ENCODE measurements around the gene RPL35.
"Not testable (repeated sequence)": the region's sequence is repeated elsewhere in the genome, so short reads cannot be mapped to it uniquely, and the experiment has no call there.

Gene RPL35

DNA sequence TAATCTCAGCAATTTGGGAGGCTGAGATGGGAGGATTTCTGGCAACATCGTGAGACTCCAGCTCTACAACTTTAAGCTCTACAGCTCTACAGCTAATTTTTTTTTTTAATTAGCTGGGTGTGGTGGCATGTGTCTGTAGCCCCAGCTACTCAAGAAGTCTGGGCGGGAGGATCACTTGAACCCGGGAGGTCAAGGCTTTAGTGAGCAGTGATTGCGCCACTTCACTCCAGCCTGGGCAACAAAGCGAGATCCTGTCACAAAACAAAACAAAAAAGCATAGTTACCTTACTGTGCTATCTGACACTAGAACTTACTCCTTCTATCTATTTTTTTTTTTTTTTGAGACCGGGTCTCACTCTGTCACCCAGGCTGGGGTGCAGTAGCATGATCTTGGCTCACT, 14.8 kb downstream of the RPL35 start:
- DNase-seq (ENCODE audit: low spot score in 2 of 2) (no peak), ATAC-seq (no peak)
- Mint-ChIP-seq H3K36me3 (no peaks in the 10 kb centered on the region), H3K27ac (no peak overlapping the region), H3K9me3 (no peaks in the 10 kb centered on the region), H3K4me3 (no peak overlapping the region), H3K4me1 (peaks cover 6% of the 10 kb centered on the region)

DNA sequence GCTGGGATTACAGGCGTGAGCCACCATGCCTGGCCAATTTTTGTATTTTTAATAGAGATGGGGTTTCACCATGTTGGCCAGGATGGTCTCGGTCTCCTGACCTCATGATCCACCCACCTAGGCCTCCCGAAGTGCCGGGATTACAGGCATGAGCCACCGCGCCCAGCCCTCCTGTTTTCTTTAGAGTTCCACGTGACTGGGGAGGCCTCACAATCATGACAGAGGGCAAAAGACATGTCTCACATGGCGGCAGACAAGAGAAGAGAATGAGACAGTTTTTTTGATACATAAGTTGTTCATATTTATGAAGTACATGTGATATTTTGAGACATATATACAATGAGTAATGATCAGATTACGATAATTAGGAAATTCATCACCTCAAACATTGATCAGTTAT, 15.3 kb downstream of the RPL35 start:
- DNase-seq (ENCODE audit: low spot score in 2 of 2); H3K36me3 Mint-ChIP-seq; H3K4me3 Mint-ChIP-seq; H3K27ac Mint-ChIP-seq; ATAC-seq; H3K4me1 Mint-ChIP-seq; H3K9me3 Mint-ChIP-seq: not testable (repeated sequence)

- Mint-ChIP-seq H3K9me3 (no peaks in the 10 kb centered on the region), H3K27ac (no peak overlapping the region), H3K36me3 (no peaks in the 10 kb centered on the region), H3K4me1 (no peaks in the 10 kb centered on the region), H3K4me3 (no peak overlapping the region)
- DNase-seq (ENCODE audit: low spot score in 2 of 2) (no peak), ATAC-seq (no peak)
Observed at GRCh38 chr9:124844291-124844690, 17.5 kb downstream of the RPL35 start.

DNA sequence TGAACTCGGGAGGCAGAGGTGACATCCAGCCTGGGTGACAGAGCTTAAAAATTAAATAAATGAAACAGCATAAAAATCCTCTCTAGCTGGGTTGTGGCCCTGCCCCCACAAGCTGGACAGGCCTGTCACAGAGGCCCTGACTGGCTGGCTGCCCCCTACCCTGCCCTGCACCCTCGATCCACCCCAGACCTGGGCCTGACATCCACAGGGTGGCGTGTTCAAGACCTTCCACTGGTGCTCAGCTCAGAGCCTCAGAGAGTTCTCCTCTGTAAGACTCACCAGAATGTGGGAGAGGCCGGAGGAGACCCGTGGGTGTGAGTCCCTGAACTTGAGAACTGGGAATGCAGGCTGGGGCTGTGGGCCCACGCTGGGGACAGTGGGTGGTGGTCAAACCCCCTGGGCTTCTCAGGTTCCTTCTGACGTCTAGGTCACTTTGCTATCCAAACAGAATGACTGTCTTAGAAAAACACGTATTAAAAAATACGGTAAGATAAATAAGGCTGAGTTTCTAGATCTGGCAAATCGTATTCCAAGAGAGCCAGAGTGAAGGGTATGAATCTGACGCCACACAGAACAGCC, 18.2 kb downstream of the RPL35 start:
- Mint-ChIP-seq H3K36me3 (no peaks in the 10 kb centered on the region), H3K4me3 (no peak overlapping the region), H3K4me1 (no peaks in the 10 kb centered on the region), H3K27ac (no peak overlapping the region), H3K9me3 (no peaks in the 10 kb centered on the region)
- DNase-seq (ENCODE audit: low spot score in 2 of 2) (no peak), ATAC-seq (no peak)

DNA sequence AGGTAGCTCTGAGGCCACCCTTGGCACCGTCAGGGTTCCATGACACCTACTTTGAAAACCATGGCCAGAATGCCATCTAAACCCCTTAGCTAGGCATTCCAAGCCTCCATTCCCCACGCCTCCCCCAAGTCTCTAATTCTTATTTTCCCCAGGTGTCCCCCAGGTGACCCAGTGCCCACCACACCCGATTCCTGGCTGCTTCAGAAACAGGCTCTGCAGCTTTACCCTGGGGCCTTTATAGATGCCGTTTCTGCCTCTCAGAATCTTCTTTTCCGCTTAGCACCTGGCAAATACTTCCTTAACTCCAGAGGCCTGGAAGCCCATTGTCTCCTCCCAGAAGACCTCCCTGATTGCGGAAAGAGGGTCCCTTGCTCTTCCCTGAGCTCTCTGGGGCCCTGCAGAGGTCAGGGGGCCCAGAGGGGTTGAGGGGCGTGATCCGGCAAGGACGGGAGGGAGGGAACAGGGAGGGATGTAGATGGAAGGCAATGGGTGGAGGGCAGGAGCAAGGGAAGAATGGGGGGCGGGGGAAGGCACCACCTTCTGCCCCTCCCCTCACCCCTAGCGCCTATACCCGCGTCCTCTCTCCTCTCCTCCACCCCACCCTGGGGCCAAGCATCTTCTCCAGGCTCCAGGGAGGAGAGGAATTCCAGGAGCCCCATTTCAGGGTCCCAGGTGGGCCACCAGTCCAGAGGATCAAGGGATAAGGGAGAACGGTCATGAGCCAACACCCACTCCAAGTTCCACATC, 20.5 kb downstream of the RPL35 start:
- no peak overlapping the region for H3K4me3 Mint-ChIP-seq
- H3K36me3 Mint-ChIP-seq = no peaks in the 10 kb centered on the region
- ATAC-seq (no peak), DNase-seq (ENCODE audit: low spot score in 2 of 2) (no peak)
- no peak overlapping the region for H3K27ac Mint-ChIP-seq
- H3K4me1 Mint-ChIP-seq = no peaks in the 10 kb centered on the region
- no peaks in the 10 kb centered on the region for H3K9me3 Mint-ChIP-seq

DNA sequence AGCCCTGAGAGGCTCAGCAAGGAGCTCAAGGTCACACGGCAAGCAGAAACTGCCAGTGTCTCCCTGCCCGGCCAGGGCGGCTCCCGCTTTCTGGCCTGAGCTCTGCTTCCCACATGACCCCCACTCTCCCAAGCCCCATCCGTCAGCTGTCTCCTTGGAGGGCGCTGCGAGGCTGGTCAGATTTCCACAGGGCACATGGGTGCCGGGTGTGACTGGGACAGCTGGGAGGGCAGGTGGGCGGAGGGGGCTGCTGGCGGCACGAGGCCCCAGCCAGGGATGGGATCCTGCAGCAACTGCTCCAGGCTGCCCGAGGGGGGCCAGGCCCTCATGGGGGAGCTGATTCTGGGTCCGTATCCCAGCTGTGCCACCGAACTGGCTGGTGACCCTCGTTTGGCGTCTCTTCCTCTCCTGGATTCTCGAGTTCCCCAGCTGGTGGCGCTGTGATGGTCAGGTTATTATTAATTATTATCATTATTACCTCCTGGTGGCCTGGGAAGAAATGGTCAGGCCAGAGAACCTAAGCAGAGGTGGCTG, 21.4 kb downstream of the RPL35 start:
- no peak for ATAC-seq
- Mint-ChIP-seq H3K27ac (no peak overlapping the region), H3K9me3 (no peaks in the 10 kb centered on the region), H3K4me1 (no peaks in the 10 kb centered on the region), H3K4me3 (no peak overlapping the region), H3K36me3 (no peaks in the 10 kb centered on the region)
- no peak for DNase-seq (ENCODE audit: low spot score in 2 of 2)

- no peaks in the 10 kb centered on the region for H3K36me3 Mint-ChIP-seq
- ATAC-seq (peak; percentile 32), DNase-seq (ENCODE audit: low spot score in 2 of 2) (no peak)
- no peak overlapping the region for H3K27ac Mint-ChIP-seq
- no peaks in the 10 kb centered on the region for H3K4me1 Mint-ChIP-seq
- H3K4me3 Mint-ChIP-seq = no peak overlapping the region
- H3K9me3 Mint-ChIP-seq = no peaks in the 10 kb centered on the region
Observed at GRCh38 chr9:124839612-124840299, 22.0 kb downstream of the RPL35 start.

- DNase-seq (ENCODE audit: low spot score in 2 of 2); H3K4me3 Mint-ChIP-seq; H3K27ac Mint-ChIP-seq; H3K36me3 Mint-ChIP-seq; ATAC-seq; H3K9me3 Mint-ChIP-seq; H3K4me1 Mint-ChIP-seq: not testable (repeated sequence)
Observed at GRCh38 chr9:124838567-124839275, 23.0 kb downstream of the RPL35 start.

- DNase-seq (ENCODE audit: low spot score in 2 of 2); H3K27ac Mint-ChIP-seq; H3K36me3 Mint-ChIP-seq; ATAC-seq; H3K4me3 Mint-ChIP-seq; H3K9me3 Mint-ChIP-seq; H3K4me1 Mint-ChIP-seq: not testable (repeated sequence)
Observed at GRCh38 chr9:124838132-124838531, 23.6 kb downstream of the RPL35 start.

GRCh38 chr9:124835026-124835557, 26.7 kb downstream of the RPL35 start:
- no peak overlapping the region for H3K4me3 Mint-ChIP-seq
- no peak for DNase-seq (ENCODE audit: low spot score in 2 of 2)
- no peak for ATAC-seq
- no peaks in the 10 kb centered on the region for H3K36me3 Mint-ChIP-seq
- H3K27ac Mint-ChIP-seq = no peak overlapping the region
- H3K9me3 Mint-ChIP-seq = no peaks in the 10 kb centered on the region
- no peaks in the 10 kb centered on the region for H3K4me1 Mint-ChIP-seq

DNA sequence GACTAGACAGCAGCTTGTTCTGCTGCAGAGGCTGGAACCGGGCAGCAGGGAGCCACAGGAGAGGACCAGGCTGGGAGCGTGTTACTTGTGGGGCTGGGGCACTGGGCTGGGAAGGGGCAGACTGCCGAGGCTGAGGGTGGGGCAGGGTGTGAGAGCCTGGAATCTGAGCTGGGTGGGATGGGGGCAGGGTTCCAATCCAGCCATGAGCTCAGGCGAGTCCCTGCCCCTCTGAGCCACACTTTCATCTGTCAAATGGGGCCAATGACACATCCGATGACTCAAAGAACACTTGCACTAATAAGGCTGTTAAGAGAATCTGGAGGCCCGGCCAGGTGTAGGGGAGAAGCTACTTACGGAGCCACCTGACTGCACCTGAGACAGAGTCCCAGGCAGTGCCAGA, 27.2 kb downstream of the RPL35 start:
- Mint-ChIP-seq H3K4me1 (no peaks in the 10 kb centered on the region), H3K36me3 (no peaks in the 10 kb centered on the region), H3K4me3 (no peak overlapping the region), H3K27ac (no peak overlapping the region), H3K9me3 (no peaks in the 10 kb centered on the region)
- no peak for DNase-seq (ENCODE audit: low spot score in 2 of 2)
- ATAC-seq = peak; percentile 45

GRCh38 chr9:124831642-124832364, 30.0 kb downstream of the RPL35 start:
- H3K27ac Mint-ChIP-seq = no peak overlapping the region
- ATAC-seq = no peak
- H3K4me1 Mint-ChIP-seq = no peaks in the 10 kb centered on the region

GRCh38 chr9:124830593-124830992, 31.2 kb downstream of the RPL35 start:
- no peak for DNase-seq (ENCODE audit: low spot score in 2 of 2)
- Mint-ChIP-seq H3K9me3 (no peaks in the 10 kb centered on the region), H3K27ac (no peak overlapping the region), H3K36me3 (no peaks in the 10 kb centered on the region), H3K4me3 (no peak overlapping the region), H3K4me1 (no peaks in the 10 kb centered on the region)
- no peak for ATAC-seq

More at GRCh38 chr9:124831642-124832364, 30.0 kb downstream of the RPL35 start:
- no peaks in the 10 kb centered on the region for H3K36me3 Mint-ChIP-seq
- DNase-seq (ENCODE audit: low spot score in 2 of 2) = no peak
- H3K4me3 Mint-ChIP-seq = no peak overlapping the region
- no peaks in the 10 kb centered on the region for H3K9me3 Mint-ChIP-seq

DNA sequence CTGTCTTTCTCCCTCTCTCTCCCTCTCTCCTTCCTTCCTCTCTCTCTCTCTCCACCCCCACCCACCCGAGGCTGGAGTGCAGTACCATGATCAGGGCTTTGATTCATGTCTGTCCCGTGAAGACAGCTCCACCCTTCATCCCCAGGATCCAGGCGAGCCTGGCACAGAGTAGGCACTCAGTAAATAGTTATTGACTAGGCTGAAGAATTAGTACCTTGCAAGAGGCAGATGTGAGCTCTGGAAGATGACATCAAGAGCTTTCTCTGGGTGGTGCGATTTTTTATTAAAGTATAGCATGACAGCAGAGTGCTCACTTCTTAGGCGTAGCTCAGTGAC, 32.5 kb downstream of the RPL35 start:
- H3K36me3 Mint-ChIP-seq = no peaks in the 10 kb centered on the region
- H3K4me1 Mint-ChIP-seq = no peaks in the 10 kb centered on the region
- DNase-seq (ENCODE audit: low spot score in 2 of 2) (no peak), ATAC-seq (no peak)
- H3K4me3 Mint-ChIP-seq = no peak overlapping the region
- H3K9me3 Mint-ChIP-seq = no peaks in the 10 kb centered on the region
- peak overlapping the region; percentile 18 for H3K27ac Mint-ChIP-seq
